Measurements from ENCODE around the gene UVSSA.

The UVSSA gene

DNA sequence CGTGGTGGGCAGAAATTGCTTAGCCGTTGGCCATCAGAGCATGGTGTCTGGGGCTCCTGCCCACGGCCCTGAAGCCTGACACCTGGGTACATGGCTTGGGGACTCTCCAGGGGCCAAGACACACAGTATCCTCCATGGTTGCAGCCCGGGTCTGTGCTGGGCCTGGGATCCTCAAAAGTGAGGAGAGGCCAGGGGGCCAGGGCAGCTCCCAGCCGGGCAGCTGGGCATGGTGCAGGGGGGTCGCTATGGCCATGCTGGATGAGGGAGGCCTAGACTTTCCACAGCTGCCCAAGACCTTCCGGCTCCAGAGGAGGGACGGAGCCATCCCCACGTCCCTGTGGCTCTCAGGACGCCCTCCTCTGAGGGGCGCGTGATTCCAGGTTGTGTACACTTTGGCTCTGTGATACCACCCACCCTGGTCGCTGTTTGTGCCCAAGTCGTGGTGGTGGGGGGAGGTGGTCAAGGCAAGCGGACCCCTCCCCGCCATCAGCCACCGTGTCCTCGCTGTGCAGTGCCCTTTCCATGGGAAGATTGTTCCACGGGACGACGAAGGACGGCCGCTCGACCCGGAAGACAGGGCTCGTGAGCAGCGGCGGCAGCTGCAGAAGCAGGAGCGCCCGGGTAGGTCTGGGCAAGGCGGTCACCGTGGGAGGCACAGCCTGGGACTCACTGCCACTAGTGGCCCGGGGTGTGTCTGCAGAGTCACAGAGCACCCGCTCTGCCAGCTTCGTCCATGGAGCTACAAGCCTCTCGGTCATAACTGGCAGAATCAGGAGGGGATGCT is 33.6 kb downstream of the UVSSA start:
- H3K4me3 ChIP-seq (ENCODE audit: low read length): no peak overlapping the region
- TF ChIP-seq, protein P1, sequence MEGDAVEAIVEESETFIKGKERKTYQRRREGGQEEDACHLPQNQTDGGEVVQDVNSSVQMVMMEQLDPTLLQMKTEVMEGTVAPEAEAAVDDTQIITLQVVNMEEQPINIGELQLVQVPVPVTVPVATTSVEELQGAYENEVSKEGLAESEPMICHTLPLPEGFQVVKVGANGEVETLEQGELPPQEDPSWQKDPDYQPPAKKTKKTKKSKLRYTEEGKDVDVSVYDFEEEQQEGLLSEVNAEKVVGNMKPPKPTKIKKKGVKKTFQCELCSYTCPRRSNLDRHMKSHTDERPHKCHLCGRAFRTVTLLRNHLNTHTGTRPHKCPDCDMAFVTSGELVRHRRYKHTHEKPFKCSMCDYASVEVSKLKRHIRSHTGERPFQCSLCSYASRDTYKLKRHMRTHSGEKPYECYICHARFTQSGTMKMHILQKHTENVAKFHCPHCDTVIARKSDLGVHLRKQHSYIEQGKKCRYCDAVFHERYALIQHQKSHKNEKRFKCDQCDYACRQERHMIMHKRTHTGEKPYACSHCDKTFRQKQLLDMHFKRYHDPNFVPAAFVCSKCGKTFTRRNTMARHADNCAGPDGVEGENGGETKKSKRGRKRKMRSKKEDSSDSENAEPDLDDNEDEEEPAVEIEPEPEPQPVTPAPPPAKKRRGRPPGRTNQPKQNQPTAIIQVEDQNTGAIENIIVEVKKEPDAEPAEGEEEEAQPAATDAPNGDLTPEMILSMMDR (IDR thresholded peaks at IDR 0.05; ENCODE audit: insufficient read depth, low read depth, low read length, missing control alignments): no peak
- no peak for DNase-seq (ENCODE audit: low read depth)

DNA sequence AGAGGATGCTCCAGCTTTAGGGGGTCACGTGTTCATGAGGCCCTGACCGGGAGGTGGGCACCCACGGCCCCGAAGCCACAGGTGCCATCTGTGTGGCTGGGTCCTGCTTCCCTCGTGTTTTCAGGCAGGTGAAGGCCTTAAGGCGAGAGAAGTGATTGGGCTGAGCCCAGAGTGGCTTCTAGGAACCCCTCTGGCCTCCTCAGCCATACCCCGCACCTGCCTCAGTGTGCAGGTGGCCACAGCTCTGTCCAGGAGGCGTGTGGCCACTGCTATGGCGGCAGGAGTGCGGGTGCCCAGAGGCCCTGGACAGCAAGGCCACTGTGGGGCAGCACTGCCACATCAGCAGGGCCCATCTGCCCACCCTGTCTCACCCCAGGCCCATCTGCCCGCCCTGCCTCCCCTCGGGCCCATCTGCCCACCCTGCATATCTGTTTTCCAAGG is 34.2 kb downstream of the UVSSA start:
- no peak overlapping the region for H3K4me3 ChIP-seq (ENCODE audit: low read length)

DNA sequence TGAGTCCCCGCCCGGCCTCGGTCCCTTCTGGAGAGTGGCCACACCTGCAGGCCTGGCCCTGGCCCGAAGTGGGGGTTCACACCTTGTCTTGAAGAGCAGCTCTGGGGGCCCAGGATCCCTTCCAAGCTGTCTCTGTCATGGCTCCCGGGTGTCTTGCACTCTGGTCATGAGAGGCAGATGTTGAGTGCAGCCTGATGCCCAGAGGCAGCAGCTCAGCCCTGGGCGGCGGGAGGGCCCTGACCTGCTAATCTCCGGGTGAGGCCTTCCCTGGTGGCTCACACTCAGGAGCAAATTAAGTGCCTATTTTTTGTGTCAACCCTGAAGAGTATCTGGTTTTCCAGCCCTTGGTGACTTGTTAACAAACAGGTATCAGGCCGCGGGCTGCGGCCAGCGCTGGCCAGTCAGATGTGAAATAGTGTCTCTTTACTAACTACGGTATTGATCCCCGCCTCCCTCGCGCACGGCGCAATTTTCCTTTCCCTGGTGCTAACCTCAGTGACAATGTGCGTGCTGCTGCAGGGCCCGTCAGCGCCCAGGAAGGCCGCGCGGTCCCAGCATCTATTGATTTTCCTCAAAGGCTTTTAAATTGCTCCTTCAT is 35.0 kb downstream of the UVSSA start:
- no peak for DNase-seq (ENCODE audit: low read depth)
- no peak overlapping the region for H3K4me3 ChIP-seq (ENCODE audit: low read length)
- TF ChIP-seq, protein P1 (IDR thresholded peaks at IDR 0.05; ENCODE audit: insufficient read depth, low read depth, low read length, missing control alignments): no peak

More for the DNA sequence above, 34.2 kb downstream of the UVSSA start:
- DNase-seq (ENCODE audit: low read depth): no peak
- TF ChIP-seq, protein P1 (IDR thresholded peaks at IDR 0.05; ENCODE audit: insufficient read depth, low read depth, low read length, missing control alignments): no peak

DNA sequence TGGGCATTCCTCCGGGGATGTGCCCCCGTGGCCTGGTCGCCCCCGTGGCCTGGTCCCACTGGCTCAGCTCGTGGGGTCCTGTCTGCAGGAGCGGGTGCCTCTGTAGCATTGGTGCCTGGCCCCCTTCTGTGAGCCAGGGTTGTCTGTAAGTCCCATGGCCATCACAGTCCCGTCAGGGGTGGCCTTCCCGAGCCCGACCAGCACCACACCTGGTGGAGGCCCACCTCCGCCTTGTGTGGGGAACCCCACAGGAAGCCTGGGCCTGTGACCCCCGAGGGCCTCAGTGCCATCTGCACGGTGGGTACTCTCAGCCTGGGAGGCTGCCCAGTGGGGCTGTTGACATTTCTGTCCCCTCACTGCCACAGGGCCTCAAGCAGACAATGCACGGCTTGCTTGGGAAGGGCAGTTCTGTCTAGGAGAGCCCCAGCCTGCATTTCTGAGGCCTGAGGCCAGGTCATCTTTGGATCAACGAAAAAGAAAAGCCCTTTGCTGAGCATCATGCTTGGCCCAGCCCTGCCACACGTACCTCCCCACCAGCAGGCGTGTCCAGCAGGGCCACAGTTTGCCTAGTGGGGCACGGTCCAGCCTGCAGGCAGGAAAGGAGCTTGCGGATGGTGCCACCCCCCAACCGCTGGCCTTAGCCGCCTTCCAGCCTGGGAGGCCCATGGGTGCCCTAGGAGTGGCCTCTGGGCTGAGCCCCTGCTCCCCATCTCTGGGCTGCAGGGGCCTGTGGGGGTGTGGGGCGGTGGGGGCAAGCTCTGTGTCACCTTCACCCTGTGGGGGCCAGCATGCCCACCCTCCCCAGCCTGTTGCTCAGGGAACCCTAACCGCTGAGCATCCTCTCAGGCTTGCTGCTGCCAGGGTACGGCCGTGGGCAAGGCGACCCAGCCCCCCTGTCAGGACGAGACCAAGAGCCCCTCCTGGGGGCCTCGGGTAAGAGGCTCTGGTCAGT is 36.0 kb downstream of the UVSSA start:
- DNase-seq (ENCODE audit: low read depth): no peak
- no peak overlapping the region for H3K4me3 ChIP-seq (ENCODE audit: low read length)
- TF ChIP-seq, protein P1 (IDR thresholded peaks at IDR 0.05; ENCODE audit: insufficient read depth, low read depth, low read length, missing control alignments): no peak

DNA sequence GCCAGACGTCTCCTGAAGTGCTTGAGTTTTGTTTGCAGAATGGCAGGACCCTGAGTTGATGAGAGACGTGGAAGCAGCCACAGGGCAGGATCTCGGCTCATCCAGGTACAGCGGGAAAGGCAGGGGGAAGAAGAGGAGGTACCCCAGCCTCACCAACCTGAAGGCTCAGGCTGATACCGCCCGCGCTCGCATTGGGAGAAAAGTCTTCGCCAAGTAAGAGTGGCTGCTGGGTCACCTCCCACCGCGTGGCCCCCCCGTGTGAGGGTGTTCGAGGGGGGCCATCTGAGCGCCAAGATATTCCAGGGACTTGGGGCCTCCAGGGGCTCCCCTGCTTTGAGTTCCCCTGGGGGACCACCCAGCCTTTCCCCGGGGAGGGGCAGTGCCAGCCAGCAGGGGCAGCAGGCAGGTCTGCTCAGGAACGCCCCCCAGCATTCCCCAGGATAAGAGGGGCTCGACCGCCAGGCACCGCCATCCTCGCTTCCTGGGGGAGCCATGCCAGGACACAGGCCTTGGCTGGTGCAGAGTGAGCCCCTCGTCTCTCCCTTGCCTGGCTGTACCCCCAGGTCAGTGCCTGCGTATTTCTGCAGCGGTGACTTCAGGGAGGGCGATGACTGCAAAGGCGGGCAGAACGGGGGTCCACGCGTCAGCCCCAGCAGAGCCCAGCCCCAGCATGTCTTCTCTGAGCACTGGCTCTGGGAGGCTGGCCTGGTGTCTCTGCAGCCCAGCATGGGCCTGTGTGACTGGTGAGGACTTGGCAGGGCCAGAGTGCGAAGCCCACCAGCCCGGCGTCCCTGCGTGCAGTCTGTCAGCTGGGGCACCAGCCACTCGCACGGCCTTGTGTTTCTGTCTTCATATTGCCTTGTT is 37.0 kb downstream of the UVSSA start:
- no peak overlapping the region for H3K4me3 ChIP-seq (ENCODE audit: low read length)
- no peak for DNase-seq (ENCODE audit: low read depth)
- TF ChIP-seq, protein P1 (IDR thresholded peaks at IDR 0.05; ENCODE audit: insufficient read depth, low read depth, low read length, missing control alignments): no peak
